ENCODE data around the gene CALML4.

- no peak for TF ChIP-seq POLR2AphosphoS5 (IDR thresholded peaks at IDR 0.05; ENCODE audit: borderline replicate concordance, low read depth, low read length)
- TF ChIP-seq FOXP2 (optimal IDR thresholded peaks at IDR 0.05; ENCODE audit: control extremely low read depth, extremely low read length, insufficient read depth), result no peak
Measured at GRCh38 chr15:68183616-68184315, 21.4 kb downstream of the CALML4 start.

Data from SK-N-MC (cell line).